Spleen (tissue), 7 donors: Measurements from ENCODE around the gene P4HTM.

Experiments used
- POLR2A ChIP-seq, 3 donors: fragments of 450-650 bp; IDR thresholded peaks; one replicate each; pipeline ENCODE4 v1.5.1; 2017; ENCODE audit warnings: antibody characterized with exemption in 3 of 3, mild to moderate bottlenecking in 1 of 3
- POLR2AphosphoS5 ChIP-seq, 3 donors: sonication (generic); formaldehyde crosslinking; IDR thresholded peaks; one replicate each; pipeline ENCODE4 v1.5.1; 2017; ENCODE audit warnings: antibody characterized with exemption in 3 of 3
- TF ChIP-seq, protein P1 (sequence below), 11 experiments: fragments of 200-600 bp in 7 of 11; fragments of 450-650 bp in 4 of 11; sonication (generic) in 4 of 11; IDR thresholded peaks in 8 of 11; conservative IDR thresholded peaks in 3 of 11; 1 replicate in 7 of 11; 2 replicates in 4 of 11; pipeline versions ENCODE4 v1.4.0 to v1.8.0; 2016 to 2021; ENCODE audit warnings: antibody characterized with exemption in 11 of 11, inconsistent platforms in 4 of 11, mild to moderate bottlenecking in 1 of 11
- donor health status: DM: no; HTN: no; CAD: no; lungs with moderate emphysema.
- donor health status: DM: no; HTN: no; CAD: no.
- donor health status: DM: no; HTN: no; CAD: no.

DNA sequence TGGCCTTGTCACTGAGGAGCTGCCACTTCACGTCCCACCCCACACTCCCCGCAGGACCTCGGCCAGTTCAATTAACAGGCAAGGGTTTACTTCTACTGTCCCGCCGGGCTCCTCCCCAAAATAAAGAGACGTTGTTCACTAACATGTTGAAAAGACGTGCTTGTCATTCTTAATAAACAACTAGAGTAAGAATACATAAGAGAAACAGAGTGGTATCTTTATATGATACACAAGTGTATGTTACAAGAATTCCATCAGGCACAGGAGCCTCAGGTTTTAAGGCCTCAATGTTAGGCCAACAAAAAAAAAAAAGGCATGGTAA, 39.5 kb downstream of the P4HTM start:
- TF ChIP-seq, protein P1, sequence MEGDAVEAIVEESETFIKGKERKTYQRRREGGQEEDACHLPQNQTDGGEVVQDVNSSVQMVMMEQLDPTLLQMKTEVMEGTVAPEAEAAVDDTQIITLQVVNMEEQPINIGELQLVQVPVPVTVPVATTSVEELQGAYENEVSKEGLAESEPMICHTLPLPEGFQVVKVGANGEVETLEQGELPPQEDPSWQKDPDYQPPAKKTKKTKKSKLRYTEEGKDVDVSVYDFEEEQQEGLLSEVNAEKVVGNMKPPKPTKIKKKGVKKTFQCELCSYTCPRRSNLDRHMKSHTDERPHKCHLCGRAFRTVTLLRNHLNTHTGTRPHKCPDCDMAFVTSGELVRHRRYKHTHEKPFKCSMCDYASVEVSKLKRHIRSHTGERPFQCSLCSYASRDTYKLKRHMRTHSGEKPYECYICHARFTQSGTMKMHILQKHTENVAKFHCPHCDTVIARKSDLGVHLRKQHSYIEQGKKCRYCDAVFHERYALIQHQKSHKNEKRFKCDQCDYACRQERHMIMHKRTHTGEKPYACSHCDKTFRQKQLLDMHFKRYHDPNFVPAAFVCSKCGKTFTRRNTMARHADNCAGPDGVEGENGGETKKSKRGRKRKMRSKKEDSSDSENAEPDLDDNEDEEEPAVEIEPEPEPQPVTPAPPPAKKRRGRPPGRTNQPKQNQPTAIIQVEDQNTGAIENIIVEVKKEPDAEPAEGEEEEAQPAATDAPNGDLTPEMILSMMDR (IDR thresholded peaks at IDR 0.05 in 8 of 11, conservative IDR thresholded peaks at IDR 0.05 in 3 of 11), result no peak
- TF ChIP-seq POLR2AphosphoS5 (IDR thresholded peaks at IDR 0.05), result no peak
- no peak for TF ChIP-seq POLR2A (IDR thresholded peaks at IDR 0.05)
